NOMO-1 (cell line): ENCODE results near the gene PDGFB.

Experiments used
- DNase-seq, 2 experiments: peaks; one replicate each; lab custom pipeline; 2025; ENCODE audit not compliant: unreplicated experiment in 2 of 2; lab: John Stamatoyannopoulos, UW

Gene PDGFB

DNA sequence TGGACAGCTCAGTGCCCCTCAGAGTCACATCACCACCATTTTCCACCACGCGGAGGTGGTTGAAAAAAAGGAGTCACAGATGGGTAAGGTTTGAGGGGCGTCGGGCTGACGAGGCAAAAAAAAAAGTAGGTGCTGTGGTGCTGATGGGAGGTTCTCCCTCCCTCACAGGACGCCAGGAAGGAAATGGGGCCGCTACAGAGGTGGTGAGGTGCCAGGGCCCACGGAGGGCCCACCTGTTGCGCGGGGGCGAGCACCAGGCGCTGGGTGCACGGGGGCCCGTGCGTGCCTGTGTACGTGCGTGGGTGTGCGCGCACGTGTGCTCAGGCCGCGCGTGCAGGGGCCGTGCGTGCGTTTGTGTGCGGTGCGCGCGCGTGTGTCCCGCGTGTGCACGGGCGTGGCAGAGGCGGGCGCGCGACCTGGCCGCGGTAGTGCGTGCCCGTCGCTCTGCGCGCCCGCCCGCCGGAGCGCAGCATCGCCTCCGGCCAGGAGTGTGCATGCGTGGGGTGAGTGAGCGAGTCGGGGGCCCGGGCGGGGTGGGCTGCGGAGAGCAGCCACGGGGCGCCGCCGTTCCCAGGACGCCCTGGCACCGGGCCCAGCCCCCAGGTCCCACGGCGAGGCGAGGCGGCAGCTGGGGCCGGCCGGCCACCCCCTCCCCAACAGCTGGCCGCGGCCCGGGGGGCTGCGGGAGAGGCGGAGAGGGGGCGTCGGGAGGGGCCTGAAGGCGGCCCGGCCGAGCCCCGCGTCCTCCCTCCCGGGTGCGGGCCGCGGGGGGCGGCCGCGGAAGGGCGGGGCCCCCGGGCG, 2.8 kb downstream of the PDGFB start:
- DNase-seq, result no peak

DNA sequence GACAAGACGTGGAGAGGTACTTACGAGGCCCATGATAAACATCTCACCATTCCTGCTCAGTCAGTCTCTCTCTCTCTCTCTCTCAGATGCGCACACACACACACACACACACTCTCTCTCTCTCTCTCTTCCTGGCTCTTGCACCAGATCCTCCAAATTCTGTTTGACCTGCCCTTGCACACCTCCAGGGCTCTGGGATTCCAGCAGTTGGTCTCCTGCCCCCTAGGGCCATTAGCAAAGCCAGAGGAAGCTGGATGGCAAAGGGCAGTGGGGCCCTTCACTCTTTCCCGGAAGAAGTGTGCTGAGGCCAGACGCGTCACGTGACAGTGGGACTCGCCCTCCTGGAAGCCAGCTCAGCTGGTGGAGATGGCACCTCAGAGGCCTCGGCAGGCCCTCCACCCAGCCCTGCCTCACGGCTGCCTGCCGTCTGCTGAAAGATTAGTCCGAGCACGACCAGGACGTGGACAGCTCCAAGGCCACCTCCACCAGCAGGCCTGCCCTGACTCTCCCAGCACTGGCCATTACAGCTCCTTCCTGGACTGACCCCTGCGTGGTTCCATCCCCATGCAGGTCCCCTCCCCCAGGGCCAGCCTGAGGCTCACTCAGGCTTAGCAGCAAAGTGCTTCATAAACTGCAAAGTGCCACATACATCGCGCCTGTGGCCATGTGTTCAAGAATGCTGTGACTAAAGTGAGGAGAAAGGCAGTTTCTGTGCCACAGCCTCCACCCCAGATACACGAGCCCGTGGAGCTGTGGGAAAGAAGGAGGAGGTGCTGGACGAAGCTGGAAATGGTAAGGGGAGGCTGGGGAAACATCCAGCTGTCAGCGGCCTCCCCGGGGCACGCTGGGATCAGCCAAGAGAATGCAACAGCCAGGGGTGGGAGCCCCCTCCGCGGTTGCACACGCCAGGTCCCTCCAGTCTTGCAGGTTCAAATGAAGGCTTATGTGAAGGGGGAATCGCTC, 3.7 kb downstream of the PDGFB start:
- DNase-seq, result no peak

DNA sequence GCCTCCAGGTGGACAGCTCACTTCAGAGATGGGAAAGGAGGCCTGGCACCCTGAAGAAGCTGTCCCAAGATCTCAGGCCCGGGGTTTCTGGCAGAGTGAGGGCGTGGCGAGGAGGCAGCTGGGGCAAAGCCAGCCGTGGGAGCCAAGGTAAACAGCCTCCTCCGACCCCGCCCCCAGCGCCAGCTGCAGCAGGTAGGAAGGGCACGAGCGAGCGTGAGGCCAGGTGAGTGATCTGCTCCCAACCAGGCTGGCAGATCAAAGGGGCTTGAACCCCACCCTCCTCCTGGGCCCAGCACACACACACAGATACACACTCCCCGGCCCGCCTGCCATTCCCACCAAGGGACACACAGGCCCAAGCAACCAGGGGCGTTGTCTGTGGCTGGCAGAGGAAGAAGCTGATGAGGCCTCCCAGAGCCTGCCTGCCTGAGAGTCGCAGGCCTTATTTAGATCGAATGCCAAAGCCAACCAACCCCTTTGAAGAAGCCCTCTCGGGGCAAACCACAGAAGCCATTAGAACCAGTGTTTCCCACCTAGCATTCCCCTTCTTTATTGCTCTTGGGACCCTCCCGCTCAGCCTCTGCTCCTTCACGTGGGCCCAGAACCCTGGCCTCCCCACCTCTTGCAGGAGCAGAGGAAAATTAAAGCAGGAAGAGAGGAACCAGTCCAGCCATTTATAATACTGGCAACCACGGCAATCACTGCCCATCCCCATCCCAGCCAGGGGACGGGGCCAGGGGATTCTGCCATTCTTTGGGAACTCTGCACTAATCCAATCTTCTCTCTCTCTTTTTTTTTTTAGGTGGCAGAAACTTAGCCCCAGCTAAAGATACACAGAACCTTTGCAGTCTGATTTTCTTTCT, 5.0 kb downstream of the PDGFB start:
- DNase-seq, result no peak

DNA sequence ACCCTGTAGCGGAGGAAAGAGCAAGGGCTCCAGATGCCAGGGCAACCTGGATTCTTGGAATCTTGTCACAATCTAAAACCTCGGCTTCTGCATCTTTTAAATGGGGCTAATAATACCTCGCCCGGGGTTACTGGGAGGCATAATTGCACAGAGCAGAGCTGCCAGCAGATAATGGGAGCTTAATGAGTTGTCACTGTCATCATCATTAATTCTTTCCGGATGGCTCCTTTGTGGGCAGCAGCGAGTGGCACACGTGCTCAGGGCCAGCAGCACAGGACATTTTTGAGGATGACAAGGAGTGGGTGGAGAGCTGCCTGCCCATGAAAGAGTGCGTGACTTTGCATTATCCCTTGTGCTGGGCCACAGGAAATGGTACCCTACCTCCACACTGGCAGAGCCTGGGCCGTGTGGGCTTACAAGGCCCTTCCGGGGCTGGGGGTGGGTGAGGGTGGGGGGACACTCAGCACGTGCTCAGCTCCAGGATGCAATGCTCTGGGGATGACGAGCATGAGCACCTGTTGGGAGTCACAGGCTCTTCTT, 5.7 kb downstream of the PDGFB start:
- no peak for DNase-seq

DNA sequence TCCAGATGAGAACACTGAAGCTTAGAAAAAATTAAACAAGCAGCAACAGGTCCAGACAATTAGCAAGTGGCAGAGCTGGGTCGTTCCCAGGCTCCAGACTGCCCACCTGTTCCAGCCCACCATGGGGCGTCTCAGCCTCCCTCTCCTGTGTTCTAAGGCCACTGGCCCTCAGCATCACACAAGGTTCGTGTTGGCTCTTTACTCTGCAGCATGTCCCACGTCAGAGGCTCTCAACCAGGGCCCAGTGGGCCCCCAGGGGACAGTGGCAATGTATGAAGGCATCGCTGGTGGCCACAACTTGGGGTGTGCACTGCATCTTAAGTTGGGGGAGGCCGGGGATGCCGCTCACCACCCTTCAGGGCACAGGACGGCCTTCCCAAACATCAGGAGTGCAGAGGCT, 6.2 kb downstream of the PDGFB start:
- no peak for DNase-seq

GRCh38 chr22:39238101-39238466, 6.7 kb downstream of the PDGFB start:
- no peak for DNase-seq

DNA sequence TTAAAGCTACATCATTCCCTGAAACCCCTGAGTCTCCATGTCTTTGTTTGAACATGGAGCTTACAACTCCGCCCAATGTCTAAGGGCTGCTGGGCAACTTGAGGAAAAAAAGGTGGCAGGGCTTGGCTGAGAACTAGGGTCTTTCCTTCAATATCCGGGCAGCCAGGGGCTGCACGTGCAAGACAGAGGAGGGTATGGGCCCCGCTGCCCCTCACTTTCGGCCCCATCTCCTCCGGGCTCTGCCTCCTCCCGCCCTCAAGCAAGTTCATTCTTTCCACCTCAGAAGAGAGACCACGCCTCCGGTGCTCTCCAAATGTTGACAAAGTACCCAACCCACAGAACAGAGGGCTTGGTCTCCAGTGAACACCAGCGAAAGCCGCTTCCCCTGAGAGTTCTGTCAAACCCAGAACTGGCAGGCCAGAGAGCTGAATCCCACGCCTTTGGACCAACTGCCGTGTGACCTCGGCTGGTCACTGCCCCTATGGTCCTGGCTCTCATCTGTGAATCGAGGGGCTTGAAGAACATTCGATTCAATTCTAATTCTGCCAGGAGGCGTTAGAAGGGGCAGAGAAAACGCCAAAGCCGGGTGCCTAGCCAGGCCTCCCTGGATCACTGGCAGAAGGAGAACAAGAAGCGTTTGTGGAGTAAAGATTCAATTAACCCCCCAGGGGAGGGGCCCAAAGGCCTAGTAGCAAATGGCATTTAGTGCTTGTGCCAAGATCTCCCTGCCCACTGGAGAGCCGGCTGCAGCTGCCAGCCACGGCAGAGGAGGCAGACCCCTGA, 7.3 kb downstream of the PDGFB start:
- DNase-seq, result no peak

DNA sequence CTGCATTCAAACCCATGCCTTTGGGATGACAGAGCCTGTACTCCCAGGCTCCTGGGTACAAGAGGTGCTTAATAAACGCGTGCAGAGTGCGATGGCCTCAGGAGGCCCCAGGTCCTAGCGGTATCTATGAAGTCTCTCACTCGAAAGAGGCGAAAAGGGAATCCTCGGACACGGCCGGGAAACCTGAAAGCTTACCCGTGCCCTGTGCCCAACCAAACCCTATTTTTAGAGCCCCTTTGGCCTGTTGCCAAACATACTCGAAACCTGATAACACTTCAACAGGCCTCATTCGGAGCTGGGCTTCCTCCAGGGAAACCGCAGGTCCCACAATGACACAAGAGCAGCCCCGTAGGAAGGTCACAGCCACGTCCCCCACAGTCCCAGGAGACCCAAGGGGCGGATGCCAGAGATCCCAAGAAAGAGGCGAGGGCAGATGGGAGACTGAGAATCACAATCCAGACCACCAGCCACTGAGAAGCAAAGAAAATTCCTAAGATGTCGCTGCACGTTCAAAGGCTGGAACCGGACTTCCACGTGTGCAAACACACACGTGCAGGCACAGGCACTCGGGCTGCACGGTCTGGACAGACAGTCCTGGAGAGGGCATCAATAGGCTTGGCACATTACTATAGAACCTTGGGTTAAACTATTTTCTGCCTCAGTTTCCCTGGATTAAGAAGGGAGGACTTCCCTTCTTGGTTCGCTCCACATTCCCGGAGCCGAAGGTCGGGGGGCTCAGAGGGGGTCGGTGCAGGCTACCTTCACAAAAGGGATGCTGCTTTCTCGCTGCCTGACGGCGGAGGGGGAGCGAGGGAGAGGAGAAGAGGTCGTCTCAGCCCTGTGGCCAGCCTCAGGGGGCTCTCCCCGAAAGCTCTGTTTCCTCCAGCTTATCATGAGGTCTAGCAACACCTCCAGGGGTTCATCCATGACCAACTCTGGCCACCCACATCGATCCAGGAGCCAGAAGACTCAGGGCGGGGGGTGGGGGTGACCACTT, 8.2 kb downstream of the PDGFB start:
- peak; percentile 65 to 83 for DNase-seq

- DNase-seq, result no peak
Measured at GRCh38 chr22:39234867-39235687, 9.7 kb downstream of the PDGFB start.

DNA sequence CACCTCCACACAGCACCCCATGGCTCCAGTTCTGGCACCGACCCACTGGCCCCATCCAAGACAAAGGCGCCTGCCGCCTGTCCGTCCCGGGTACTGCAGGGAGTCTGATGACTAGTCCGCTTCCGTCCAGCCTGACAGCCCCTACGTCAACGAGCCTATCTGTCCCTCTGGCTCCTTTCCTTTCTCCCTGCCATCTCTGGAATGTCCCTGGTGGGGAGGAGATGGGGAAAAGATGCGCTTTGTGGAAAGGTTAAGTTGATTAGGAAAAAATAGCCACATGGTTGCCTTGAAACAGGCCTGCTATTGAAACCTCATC, 10.4 kb downstream of the PDGFB start:
- DNase-seq, result no peak

GRCh38 chr22:39233710-39234471, 10.9 kb downstream of the PDGFB start:
- DNase-seq, result no peak

- DNase-seq, result no peak
Measured at GRCh38 chr22:39232806-39233709, 11.7 kb downstream of the PDGFB start.

GRCh38 chr22:39232246-39232645, 12.5 kb downstream of the PDGFB start:
- no peak for DNase-seq

DNA sequence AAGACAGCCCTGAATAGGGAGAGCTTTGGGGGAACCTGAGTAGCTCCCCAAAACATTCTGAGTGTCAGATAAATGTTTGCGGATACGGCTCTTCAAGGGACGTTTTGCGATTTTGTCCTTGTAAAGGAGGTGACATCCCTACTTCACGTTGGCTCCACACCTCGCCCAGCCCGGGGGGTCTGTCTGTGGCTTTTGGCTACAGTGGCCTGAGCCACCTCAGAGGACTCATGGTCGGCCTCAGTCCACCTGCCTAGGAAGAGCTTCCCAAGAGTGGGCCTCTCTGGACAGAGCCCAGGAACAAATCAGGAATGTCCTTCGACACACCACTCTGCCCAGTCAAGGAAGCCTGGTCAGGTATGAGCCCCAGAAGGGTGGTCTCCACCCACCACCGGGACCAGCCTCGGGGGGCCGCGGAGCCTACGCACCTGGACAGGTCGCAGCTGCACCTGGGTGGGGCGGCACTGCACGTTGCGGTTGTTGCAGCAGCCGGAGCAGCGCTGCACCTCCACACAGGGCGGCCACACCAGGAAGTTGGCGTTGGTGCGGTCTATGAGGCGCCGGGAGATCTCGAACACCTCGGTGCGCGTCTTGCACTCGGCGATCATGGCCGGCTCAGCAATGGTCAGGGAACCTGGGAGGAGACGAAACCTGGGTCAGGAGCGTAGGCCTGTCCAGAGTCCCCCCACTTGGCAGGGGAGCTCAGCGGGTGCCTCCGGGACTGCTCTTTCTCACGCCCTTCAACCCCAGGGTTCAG, 13.4 kb downstream of the PDGFB start:
- DNase-seq, result no peak
